ENCODE data around the gene PABPN1.

The PABPN1 gene

DNA sequence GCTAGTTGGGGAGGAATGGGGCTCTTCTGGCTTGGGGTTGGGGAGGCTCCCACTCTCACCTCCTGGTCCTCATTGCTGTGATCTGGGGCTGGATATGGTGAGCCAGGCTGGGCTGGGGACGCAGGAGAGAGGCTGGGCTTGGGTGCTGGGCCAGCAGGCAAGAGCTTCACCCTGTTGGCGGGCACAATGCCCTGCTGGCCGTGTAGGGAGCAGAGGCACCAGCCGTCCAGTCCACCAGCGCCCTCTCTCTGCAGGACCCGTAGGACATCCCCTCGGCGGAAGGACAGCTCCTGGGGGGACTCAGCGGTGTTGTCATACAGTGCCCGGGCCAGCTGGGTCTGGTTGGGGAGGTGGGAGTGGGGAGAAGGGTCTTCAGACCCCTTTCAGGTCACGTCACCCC lies 39.2 kb downstream of the PABPN1 start:
- DNase-seq (ENCODE audit: low read depth): no peak
- H3K4me3 ChIP-seq (ENCODE audit: control insufficient read depth, low read depth, low read length): no peak overlapping the region
- TF ChIP-seq, protein P1, sequence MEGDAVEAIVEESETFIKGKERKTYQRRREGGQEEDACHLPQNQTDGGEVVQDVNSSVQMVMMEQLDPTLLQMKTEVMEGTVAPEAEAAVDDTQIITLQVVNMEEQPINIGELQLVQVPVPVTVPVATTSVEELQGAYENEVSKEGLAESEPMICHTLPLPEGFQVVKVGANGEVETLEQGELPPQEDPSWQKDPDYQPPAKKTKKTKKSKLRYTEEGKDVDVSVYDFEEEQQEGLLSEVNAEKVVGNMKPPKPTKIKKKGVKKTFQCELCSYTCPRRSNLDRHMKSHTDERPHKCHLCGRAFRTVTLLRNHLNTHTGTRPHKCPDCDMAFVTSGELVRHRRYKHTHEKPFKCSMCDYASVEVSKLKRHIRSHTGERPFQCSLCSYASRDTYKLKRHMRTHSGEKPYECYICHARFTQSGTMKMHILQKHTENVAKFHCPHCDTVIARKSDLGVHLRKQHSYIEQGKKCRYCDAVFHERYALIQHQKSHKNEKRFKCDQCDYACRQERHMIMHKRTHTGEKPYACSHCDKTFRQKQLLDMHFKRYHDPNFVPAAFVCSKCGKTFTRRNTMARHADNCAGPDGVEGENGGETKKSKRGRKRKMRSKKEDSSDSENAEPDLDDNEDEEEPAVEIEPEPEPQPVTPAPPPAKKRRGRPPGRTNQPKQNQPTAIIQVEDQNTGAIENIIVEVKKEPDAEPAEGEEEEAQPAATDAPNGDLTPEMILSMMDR (conservative IDR thresholded peaks at IDR 0.05; ENCODE audit: control insufficient read depth, insufficient read depth, low read depth, low read length): no peak

DNA sequence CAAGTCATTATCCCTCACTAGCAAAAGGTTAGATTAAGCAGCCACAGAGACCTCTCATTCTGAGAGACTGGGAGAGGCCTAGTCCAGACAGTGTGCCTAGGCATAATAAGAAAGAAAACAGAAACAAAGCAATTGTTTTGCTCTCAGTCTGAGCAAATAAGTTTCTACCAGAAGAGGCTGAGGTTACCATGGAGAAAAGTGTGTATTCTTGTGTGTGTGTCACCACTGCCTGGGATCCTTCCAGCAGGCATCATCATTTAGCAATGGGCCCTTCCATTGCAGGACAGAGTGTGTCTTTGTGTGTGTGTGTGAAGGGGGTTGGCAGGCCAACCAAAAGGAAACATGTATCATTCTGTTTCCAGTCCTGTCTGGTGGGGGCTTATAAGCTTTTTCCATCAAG lies 40.1 kb downstream of the PABPN1 start:
- TF ChIP-seq, protein P1 (conservative IDR thresholded peaks at IDR 0.05; ENCODE audit: control insufficient read depth, insufficient read depth, low read depth, low read length): no peak
- peak; percentile 60 for DNase-seq (ENCODE audit: low read depth)
- H3K4me3 ChIP-seq (ENCODE audit: control insufficient read depth, low read depth, low read length): no peak overlapping the region

DNA sequence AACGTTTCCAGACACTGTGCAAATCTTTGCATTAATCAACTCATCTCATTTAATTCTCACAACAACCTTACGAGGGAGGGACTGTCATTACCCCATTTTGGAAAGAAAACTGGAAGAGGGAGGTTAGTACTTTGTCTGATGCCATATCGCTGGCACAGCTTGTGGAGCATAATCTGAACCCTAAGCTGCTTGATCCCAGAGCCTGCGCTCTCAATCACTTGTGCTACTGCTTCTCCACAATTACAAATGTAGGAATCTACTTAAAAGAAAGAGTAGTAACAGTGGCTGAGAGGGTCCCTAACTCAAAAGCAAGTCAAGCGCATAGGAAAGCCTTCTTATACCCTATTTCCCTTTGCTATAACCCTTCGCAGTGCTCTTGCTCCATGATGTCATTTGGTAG lies 40.5 kb downstream of the PABPN1 start:
- H3K4me3 ChIP-seq (ENCODE audit: control insufficient read depth, low read depth, low read length): no peak overlapping the region
- DNase-seq (ENCODE audit: low read depth): no peak
- TF ChIP-seq, protein P1 (conservative IDR thresholded peaks at IDR 0.05; ENCODE audit: control insufficient read depth, insufficient read depth, low read depth, low read length): no peak

DNA sequence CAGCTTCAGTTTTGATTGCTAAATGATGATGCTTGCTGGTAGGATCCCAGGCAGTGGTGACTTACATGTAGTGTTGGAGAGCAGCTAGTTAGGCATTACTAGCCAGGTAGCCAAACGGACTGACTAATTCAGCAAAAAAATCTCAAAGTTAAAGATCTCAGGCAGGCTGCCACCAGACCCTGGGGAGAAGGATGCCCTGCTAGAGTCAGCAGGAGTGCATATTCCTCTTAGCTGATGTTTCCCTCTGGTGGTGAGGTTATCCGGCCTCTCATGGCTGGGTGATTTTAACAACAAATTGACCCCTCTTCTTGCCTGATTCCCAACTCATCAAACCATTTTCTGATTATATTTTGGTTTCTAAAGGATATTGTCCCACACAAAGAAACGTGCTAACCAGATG lies 40.9 kb downstream of the PABPN1 start:
- TF ChIP-seq, protein P1 (conservative IDR thresholded peaks at IDR 0.05; ENCODE audit: control insufficient read depth, insufficient read depth, low read depth, low read length): peak; percentile 24
- peak; percentile 33 for DNase-seq (ENCODE audit: low read depth)

DNA sequence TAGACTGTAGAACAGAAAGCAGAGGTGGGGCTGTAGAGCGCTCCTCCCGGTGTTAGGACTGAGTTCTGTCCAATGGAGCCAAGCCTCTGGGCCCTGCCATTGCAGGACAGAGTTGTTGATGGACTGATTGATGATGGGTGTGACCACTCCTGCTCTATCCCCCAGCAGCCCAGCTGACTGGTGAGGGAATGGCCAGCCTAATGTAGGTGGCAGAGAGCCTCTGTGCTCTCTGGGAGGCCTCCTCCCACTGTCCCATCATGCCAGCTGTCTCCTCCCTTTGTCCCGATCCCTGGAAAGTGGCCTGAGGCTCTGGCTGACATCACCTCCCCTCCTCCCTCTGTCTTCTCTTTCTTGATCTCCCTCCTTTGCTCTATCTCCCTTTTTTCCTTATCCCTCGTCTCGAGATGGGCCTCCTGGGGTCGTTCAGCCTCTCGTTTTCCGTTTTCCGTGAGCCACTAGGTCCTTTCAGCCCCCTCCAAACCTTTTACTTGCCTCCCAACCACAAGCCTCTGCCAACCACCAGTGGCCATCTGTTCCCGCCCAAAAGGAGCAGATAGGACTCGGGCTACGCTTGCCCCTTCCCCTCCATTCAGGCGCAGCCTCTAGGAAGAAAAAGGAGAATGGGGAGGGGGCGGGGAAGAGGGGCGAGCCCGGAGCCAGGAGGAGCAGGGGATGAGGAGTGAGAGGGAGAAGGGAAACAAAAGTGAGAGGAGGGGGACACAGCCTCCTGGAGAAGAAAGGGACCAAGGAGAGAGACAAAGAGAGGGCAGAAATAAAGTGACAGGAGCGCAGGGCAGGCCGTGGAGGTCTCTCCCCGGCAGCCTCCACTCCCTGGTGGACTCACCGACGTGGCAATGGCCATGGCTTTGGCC lies 43.1 kb downstream of the PABPN1 start:
- TF ChIP-seq, protein P1 (conservative IDR thresholded peaks at IDR 0.05; ENCODE audit: control insufficient read depth, insufficient read depth, low read depth, low read length): no peak
- no peak for DNase-seq (ENCODE audit: low read depth)
- peak overlapping the region; percentile 35 for H3K4me3 ChIP-seq (ENCODE audit: control insufficient read depth, low read depth, low read length)

More for the DNA sequence above, 40.9 kb downstream of the PABPN1 start:
- no peak overlapping the region for H3K4me3 ChIP-seq (ENCODE audit: control insufficient read depth, low read depth, low read length)

- no peak for DNase-seq (ENCODE audit: low read depth)
- TF ChIP-seq, protein P1 (conservative IDR thresholded peaks at IDR 0.05; ENCODE audit: control insufficient read depth, insufficient read depth, low read depth, low read length): no peak
- peak within 1 kb of the TSS; percentile 35 for H3K4me3 ChIP-seq (ENCODE audit: control insufficient read depth, low read depth, low read length)
These were observed 43.9 kb downstream of the PABPN1 start, which contains the start of gene EFS for GRCh38 chr14:23365036-23365731. Gene EFS (minus strand): TSS chr14:23365172. CDS start chr14:23365025, 147 bp downstream.
